ENCODE data around the gene ARL9.
"Not testable (repeated sequence)": the region's sequence is repeated elsewhere in the genome, so short reads cannot be mapped to it uniquely, and the experiment has no call there.

Gene ARL9, protein sequence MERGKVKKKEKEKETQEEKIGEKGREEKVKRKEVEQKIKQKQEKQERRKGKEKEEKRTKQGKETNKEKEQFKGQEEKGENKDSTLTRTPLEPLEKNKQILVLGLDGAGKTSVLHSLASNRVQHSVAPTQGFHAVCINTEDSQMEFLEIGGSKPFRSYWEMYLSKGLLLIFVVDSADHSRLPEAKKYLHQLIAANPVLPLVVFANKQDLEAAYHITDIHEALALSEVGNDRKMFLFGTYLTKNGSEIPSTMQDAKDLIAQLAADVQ

DNA sequence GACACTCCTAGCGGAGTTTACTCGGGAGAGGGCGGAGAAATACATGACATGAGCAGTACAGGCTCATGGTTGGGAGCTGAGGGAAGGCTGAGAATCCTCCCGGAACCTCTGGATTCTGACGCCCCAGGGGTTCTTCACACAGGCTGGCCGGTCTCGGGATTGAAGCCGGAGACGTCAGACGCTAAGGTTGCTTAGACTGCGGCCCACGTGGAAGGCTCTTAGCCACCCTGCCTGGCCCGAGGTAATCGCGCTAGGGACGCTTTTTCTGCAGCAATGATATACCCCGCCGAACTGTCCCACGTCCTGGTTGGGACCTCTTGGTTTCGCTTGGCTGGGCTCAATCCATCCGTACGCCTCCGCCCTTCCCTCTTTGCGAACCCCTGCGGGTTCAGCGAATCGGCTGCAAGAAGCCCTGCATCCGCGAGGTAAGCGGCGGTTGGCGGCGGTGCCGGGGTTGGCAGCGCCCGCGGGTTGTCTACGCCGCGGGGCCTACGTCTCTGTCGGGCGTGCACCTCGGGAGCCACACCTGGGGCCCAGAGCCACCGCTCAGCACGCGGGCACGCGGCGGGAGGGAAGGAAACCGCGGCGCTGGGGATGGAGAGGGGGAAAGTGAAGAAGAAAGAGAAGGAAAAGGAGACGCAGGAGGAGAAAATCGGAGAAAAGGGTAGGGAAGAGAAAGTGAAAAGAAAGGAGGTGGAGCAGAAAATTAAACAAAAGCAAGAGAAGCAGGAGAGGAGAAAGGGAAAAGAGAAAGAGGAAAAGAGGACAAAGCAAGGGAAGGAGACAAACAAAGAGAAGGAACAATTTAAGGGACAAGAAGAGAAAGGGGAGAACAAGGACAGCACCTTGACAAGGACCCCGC lies at the start of gene ARL9:
ARL9 (plus strand) TSS at position 523 of the 862 bp plus-strand sequence; CDS start at position 595, 72 bp downstream.
- peak; percentile 7 for DNase-seq

DNA sequence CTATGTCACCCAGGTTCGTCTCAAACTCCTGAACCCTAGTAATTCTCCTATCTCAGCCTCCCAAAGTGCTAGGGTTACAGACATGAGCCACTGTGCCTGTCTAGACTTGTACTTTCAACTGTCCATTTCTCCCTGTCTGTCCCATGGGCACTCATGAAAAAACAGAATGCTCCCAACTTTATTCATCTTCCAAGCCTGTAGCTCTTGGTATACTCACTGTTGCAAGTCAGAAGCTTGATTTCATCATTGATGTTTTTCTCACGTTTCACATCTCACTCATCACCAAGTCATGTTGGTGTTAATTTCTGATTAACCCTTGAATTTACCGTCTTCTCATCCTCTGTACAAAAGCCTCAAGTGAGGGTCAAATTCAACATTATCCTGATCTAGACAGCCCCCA lies 45.5 kb upstream of the ARL9 start:
- DNase-seq, result no peak

DNA sequence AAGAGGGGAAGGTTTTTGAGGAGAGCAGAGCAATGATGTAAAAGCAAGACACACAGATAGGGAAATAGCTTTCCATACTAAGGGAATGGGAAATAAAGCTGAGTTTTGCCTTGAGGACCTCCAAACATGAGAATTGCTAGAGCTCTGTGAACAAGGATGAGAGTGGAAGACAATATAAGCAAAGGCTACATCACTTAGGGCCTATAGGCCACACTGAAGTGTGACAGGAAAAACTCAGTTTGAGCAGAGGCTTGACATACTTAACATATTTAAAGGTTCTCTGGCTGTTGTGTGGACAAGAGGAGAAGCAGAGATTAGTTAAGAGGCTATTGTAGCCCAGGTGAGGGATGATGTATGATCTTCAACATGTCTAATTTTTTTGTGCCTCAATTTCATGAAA lies 43.4 kb upstream of the ARL9 start:
- DNase-seq, result no peak

DNA sequence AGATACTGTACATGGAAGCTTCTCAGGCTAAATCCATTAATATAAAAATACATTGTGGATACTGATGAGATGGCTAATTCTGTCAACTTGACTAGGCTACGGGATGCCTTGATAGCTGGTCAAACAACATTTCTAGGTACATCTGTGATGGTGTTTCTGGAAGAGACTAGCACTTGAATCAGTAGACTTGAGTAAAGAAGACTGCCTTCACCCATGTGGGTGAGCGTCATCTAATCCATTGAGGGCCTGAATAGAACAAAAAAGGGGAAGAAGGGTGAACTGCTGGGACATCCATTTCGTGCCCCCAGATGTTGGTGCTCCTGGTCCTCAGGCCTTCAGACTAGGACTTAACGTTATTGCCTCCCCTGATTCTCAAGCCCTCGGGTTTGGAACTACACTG lies 41.9 kb upstream of the ARL9 start:
- no peak for DNase-seq

DNA sequence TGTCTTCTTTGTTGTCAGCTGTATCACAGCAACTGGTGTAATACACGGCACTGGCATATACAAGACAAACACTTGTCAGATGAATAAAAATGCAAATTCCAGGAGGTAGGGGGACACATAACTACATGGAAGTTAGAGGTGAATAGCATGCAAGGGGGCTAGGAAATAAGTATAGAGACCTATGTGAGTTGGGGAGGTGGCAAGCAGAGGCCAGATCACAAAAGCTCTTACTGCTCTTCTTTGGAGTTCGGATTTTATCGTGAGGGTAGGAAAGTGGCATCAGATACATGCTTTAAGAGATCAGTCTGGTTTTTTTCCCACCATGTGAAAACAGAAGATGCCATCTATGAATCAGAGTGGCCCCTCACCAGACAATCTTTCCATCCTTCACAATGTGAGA lies 41.0 kb upstream of the ARL9 start:
- no peak for DNase-seq

DNA sequence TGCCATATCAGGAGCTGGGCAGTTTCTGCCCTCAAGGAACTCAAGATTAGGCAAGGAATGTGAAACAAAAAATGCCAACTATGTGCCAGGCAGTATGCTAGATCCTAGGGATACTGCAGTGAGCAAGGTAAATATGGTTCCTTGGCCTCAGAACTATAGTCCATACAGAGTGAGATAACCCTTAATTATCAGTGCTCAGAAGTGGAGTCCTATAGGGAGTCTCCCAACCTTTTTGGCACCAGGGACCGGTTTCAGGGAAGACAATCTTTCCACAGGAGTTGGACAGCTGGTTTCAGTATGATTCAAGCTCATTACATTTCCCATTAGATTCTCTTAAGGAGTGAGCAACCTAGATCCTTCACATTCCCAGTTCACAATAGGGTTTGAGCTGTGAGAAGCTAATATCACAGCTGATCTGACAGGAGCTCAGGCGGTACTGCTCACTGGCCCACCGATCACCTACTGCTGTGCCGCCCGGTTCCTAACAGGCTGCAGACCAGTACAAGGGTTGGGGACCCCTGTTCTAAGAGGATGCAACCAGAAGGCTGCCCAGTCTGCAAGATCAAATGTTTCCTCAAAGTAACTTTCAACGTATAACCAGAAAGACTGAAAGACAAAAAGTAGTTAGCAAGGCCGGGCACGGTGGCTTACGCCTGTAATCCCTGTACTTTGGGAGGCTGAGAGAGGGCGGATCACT lies 39.8 kb upstream of the ARL9 start:
- no peak for DNase-seq

DNA sequence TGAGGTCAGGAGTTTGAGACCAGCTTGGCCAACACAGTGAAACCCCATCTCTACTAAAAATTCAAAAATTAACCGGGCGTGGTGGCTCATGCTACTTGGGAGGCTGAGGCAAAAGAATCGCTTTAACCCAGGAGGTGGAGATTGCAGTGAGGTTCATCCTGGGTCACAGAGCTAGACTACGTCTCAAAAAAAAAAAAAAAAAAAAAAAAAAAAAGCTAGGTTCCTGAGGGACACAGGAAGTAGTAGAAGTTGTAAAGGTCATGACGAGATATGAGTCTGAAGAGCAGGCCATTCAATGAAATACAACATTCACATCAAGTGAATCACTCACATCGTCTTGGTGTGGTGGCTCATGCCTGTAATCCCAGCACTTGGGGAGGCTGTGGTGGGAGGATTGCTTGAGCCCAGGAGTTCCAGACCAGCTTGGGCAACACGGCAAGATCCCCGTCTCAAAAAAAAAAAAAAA lies 39.3 kb upstream of the ARL9 start:
- not testable (repeated sequence) for DNase-seq

DNA sequence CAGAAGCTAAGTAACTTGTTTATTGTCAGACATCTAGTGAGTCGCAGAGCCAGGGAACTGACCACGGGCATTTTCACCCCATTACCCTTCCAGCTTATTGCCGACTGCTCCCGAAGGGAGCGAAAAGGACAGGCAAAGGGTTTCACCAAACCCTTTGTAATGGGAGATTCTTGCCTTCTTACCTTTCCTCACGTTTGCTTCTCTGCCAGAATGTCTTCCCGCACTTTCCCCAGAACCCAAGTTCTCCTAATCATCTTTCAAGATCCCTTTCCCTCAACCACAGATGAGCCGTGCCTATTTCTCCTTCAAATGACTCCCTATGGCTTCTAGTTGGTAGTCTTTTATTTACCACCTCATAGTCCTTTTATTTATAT lies 38.7 kb upstream of the ARL9 start:
- no peak for DNase-seq

DNA sequence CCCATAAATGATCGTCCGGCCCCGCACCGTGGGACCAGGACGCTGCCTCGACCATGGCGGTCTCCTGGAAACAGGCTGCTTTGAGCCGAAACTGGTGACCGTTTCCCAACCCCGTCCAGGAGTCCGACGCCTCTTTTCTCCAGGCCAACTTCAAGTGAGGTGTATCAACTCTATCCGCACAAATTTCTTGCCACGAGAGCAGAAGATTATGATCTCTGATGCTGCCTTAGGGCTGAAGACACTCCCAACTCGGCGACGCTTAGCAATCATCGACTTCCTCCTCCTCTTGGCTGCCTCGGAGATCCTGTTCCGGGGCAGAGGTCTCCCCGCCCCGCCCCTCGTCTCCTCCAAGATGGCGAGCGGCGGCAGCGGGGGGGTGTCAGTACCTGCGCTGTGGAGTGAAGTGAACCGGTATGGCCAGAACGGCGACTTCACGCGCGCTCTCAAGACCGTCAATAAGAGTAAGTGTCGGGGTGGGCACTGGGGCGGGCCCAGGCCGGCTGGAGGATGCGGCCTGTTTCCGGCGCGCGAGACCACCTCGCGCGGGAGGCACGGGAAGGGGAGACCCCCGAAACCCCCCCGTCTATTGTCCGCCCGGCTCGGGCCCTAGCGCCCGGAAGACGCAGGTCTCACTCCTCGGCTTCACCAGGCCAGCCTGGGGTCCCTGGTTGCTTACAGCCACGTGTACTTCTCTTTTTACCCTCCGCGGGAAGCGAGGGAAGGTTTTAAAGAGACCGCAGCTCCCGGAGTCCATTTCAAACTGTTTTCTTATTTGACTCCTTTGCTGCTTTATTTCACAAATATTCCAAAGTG lies 38.1 kb upstream of the ARL9 start, which contains the start of gene SRP72:
SRP72 (plus strand) TSS at position 334 of the 813 bp plus-strand sequence; CDS start at position 353, 19 bp downstream.
- peak; percentile 14 for DNase-seq

DNA sequence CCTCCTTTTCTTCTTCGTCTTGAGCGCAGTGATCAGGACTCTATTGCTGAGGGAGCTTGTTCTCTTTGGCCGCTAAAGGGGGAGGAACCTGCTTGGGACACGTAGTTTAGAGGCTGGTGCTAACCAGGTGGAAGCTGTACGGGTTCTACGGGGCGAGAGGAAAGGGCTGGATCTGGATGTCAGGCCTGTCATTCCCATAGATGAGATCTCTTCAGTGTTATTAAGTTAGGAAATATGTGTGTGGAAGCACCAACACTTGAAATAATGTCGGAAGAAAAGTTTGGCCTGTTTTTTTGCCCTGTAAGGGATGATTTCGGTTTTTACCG lies 37.5 kb upstream of the ARL9 start:
- no peak for DNase-seq

DNA sequence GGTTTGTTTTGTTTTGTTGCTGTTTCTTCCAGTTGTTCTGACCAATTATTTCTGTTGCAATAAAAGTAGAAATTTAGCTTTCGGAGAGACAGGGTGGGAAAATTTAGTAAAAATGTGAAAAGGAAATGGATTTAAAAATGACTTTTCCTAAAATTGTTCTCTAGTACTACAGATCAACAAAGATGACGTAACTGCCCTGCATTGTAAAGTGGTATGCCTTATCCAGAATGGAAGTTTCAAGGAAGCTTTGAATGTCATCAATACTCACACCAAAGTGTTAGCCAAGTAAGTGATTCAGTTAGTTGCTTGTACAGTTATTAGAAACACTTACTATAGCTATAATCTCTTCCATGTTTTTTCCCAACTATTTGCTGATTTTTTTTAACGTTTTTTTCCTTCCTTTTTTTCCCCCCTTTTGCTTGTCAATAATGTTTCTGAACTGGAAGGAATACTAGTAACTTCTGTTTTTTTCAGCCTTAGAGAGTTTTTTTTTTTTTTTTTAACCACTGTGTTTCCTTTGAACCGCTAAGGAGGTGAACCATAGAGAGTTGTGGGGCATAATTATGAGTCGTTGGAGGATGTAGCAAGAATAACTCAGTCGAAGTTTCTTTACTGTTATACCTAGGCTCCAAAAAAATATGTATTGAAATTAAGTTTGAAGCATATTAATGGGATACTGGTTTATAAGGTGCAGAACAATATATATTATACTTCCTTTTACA lies 35.9 kb upstream of the ARL9 start:
- DNase-seq, result no peak

DNA sequence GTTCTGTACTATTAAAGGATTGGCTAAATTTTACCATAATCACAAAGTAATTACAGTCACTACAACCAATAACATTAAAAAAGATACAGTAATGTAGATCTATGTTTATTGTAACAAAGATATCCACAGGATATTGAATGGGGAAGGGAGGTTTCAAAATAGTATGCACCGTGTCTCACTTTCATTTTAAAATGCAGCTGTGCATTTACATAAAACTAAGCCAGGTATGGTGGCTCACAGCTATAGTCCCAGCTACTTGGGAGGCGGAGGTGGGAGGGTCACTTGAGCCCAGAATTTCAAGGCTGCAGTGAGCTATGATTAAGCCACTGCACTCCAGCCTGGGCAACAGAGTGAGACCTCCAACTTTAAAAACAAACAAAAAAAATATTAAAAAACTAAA lies 29.7 kb upstream of the ARL9 start:
- no peak for DNase-seq

DNA sequence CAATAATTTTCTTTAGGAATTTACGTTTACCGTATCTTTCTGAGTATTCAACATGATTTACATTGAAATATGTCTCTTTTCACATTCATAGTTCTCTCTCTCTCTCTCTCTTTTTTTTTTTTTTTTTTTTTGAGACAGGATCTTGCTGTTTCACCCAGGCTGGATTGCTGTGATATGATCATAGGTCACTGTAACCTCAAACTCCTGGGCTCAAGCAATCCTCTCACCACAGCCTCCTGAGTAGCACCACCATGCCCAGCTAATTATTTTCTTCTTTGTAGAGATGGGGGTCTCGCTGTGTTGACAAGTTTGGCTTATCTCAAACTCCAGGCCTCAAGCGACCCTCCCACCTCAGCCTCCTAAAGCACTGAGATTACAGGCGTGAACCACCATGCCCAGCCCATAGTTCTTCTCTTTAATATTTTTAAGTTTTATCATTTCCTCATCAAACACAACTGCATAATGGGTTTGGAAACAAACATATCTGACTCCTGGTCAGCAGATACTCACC lies 28.3 kb upstream of the ARL9 start:
- DNase-seq, result no peak

DNA sequence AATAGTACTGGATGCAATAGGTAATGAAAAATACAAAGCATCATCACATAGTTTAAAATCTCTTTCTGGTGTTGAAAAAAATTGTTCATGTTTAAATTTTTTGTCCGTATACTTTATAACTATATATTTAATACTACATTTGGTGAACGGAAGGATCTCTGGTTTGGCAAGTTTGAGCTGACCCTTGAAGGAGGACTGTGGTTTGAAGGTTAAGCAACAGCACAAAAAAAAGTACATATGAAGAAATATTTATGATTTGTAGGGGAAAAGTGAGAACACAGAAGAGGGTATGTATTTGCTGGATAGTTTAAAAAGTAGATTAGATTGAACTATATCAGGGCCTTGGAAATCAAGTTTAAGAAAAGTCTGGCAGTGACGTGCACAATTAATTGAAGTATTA lies 24.9 kb upstream of the ARL9 start:
- DNase-seq, result no peak

DNA sequence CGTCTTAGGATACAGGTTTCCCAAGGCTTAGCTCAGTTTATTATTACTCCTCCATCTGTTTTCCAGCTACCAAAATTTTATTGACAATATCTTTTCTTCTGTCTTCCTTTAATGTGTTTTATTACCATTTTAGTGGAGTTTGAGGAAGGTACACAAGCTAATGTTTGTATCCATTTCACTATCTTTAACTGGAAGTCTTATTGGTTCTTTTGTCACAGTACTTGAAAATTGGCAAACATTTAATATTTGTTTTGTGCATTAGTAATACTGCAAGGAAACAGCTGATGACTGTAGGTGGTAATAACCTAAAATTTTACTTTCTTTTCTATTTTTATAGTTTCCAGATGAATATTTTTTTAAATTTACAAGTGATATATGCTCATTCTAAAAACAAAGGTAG lies 9.3 kb upstream of the ARL9 start:
- no peak for DNase-seq

DNA sequence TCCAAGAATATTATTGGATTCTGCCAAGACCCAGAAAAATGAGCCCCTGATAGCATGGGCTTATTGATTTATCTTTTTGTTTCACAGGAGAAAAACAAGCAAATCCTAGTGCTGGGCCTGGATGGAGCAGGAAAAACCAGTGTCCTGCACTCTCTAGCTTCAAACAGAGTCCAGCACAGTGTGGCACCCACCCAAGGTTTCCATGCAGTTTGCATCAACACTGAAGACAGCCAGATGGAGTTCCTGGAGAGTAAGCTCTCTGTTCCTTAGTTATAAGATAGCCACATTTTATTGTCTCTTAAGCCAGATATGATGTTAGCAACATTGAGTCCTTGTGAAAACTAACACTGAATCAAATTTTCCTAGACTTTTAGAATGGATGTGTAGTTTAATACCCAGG lies 5.5 kb downstream of the ARL9 start:
- DNase-seq, result no peak

DNA sequence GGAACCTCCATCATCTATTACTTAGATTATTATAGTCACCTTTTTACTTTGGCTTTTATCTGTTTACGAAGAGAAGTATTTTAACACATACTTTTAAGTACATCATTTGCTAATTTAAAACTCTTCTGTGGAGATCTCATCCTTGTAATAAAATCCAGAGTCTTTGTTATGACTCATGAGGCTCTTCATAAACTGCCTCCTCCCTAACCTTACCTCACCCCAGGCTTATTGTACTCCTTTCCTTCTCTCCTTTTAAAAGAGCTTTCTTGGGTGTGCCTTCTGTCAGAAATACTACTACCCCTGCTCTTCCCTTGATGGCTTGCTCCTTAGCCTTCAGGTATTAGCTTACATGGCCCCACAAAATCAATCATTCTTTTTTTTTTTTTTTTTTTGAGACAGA lies 6.6 kb downstream of the ARL9 start:
- DNase-seq, result no peak

DNA sequence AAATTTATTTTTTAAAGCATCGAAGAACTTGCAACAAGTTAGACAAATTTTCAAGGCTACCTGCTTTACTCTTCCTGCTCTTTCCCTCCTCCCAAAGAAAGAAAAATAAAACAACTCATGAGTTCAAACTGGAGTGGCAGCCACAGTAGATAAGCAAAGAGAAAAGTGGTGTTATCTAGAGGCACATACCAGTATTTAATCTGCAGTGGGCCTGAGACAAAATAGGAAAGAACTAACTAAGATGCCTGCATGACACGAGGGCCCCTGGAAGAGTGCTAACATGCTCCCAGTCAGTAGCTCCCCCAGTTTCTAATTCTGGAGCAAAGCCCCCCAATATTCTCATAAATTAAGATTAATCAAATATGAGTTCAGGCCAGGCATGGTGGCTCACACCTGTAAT lies 7.9 kb downstream of the ARL9 start:
- no peak for DNase-seq

DNA sequence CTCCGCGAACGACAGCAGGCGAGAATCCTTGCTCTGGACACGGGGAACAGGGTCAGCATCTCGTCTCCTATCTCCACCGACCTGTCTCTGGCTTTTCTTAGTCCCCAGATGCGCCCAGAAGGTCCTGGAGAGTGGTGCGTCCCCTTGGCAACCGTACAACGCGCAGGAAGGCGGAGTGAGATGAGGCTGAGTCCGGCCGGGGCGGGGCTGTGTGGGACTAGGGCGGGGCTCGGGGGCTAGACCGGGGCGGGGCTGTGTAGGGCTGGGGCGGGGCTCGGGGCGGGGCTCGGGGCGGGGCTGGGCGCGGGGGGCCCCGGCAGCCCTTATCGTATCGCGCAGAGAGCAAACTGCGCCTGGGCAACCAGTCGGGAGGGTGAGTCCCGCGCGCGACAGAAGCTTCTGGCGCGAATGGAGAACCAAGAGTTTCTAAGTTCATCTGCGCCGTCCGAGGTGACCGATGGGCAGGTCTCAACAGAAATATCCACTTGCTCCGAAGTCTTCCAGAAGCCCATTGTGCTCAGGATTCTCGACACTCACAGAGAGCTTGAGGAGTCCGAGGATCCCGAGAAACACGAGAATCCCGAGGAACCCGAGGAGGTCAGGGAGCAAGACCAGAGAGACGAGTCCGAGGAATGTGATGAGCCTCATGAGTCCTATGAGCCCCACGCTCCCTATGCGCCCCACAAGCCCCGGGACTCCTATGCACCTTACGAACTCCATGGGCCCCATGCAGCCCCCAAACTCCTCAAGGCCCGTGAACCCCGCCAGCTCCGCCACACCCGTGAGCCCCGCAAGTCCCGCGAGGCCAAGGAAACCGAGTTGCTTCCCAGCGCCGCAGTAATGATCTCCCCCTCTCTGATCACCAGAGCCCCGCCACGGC lies 24.9 kb downstream of the ARL9 start:
- DNase-seq, result peak; percentile 33

DNA sequence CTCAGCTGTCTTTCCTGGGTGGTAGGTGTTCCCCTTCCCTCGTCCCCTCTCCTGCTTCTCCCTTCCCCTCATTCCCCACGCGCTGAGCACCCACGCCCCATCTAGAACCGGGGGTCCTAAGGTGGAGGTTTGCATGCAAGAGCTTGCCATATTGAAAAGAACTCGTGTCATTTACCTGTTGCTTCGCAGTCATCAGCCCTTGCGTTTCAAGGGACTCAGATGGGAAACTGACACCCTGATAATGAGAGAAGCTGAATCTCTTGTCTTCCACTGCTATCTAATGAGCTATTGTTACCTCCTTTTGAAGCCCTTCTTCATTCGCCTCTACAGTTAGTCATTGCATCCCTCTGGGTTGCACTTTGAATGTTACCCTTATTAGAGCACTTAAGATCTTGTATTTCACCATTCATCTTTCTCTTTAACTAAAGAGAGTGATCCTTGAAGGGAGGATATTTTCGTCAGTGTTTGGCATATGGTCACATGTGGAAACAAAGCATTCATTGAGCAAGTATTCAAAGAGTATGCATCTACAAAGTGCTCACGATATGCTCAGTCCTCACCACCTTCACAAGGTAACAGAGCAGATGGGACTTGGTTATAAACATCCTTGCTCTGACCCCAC lies 25.7 kb downstream of the ARL9 start:
- DNase-seq, result no peak
